Measurements from ENCODE around the gene SYNGAP1.

DNA sequence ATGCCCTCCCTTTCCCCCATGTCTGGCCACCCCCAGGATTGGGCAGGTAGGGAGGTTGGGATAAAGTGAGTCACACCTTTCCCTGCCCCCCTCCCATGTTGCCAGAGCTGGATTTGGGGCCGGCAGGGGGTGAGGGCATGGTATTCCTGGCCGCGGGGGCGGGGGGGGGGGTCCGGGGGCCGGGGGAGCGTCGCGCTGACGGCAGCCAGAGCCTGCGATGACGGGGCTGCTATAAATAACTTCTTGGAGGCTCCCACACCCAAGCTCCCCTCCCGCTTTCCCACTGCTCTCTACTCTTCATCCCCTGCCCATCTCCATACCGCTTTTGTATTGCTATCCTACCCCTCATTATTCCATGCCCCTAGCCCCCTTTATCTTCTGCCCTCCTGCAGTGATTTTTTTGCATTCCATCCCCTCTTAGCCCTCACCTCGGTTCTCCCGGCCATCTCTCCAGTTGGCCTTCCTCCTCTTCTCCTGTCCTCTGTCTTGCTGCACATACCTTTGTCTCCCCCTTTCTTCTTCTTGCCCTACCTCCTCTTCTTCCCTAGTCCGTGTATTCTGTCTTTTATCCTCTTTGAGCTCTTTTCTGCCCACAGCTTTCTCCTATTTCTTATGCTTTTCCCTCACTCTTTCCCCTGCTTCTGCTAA, 13.8 kb downstream of the SYNGAP1 start:
- TF ChIP-seq, protein P1, sequence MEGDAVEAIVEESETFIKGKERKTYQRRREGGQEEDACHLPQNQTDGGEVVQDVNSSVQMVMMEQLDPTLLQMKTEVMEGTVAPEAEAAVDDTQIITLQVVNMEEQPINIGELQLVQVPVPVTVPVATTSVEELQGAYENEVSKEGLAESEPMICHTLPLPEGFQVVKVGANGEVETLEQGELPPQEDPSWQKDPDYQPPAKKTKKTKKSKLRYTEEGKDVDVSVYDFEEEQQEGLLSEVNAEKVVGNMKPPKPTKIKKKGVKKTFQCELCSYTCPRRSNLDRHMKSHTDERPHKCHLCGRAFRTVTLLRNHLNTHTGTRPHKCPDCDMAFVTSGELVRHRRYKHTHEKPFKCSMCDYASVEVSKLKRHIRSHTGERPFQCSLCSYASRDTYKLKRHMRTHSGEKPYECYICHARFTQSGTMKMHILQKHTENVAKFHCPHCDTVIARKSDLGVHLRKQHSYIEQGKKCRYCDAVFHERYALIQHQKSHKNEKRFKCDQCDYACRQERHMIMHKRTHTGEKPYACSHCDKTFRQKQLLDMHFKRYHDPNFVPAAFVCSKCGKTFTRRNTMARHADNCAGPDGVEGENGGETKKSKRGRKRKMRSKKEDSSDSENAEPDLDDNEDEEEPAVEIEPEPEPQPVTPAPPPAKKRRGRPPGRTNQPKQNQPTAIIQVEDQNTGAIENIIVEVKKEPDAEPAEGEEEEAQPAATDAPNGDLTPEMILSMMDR (IDR thresholded peaks at IDR 0.05; ENCODE audit: borderline replicate concordance, extremely low read depth, low read length, poor library complexity, severe bottlenecking): no peak
- TF ChIP-seq EZH2 (IDR thresholded peaks at IDR 0.05; ENCODE audit: borderline replicate concordance, low read depth, low read length, severe bottlenecking): no peak

All from DND-41 (cell line).